Hepatocyte (in vitro differentiated cells): ENCODE measurements around the gene BST1. TPM values are rescaled to one million over a fixed set of nuclear protein-coding genes. Genes with fewer than 3 reads are reported as not detected.

ENCODE experiments used
- DNase-seq: peaks from one replicate; pipeline ENCODE4 v3.0.0-alpha.2; 2016; ENCODE audit warnings: low spot score
- H2AFZ ChIP-seq: fragments of 200-600 bp; sonication (generic); 2 replicates; pipeline ENCODE4 v1.6.0; 2016; ENCODE audit warnings: antibody characterized with exemption, mild to moderate bottlenecking
- H3K27ac ChIP-seq: fragments of 200-600 bp; sonication (generic); 2 replicates; pipeline ENCODE4 v1.5.1; 2016; ENCODE audit warnings: mild to moderate bottlenecking
- H3K27me3 ChIP-seq: fragments of 200-600 bp; sonication (generic); 2 replicates; pipeline ENCODE4 v1.6.1; 2016
- H3K36me3 ChIP-seq: fragments of 200-600 bp; sonication (generic); replicated peaks from 2 replicates; pipeline ENCODE4 v1.5.1; 2016; ENCODE audit warnings: low read depth; ENCODE audit not compliant: insufficient read depth
- H3K4me1 ChIP-seq: fragments of 200-600 bp; sonication (generic); 2 replicates; pipeline ENCODE4 v1.5.1; 2016; ENCODE audit warnings: mild to moderate bottlenecking, moderate library complexity; ENCODE audit not compliant: insufficient read depth
- H3K4me2 ChIP-seq: fragments of 200-600 bp; sonication (generic); 2 replicates; pipeline ENCODE4 v1.6.0; 2016
- H3K4me3 ChIP-seq: fragments of 200-600 bp; sonication (generic); 2 replicates; pipeline ENCODE4 v1.5.1; 2016; ENCODE audit warnings: mild to moderate bottlenecking
- H3K79me2 ChIP-seq: fragments of 200-600 bp; sonication (generic); 2 replicates; pipeline ENCODE4 v1.6.0; 2017; ENCODE audit warnings: mild to moderate bottlenecking
- H3K9me2 ChIP-seq: fragments of 200-600 bp; sonication (generic); replicated peaks from 2 replicates; pipeline ENCODE4 v1.6.0; 2017; ENCODE audit warnings: mild to moderate bottlenecking; ENCODE audit not compliant: insufficient read depth
- H3K9me3 ChIP-seq: fragments of 200-600 bp; sonication (generic); 2 replicates; pipeline ENCODE4 v1.5.1; 2016; ENCODE audit warnings: low read depth, mild to moderate bottlenecking
- H4K20me1 ChIP-seq: fragments of 200-600 bp; sonication (generic); 2 replicates; pipeline ENCODE4 v1.6.0; 2016; ENCODE audit warnings: mild to moderate bottlenecking; ENCODE audit not compliant: insufficient read depth, poor library complexity, severe bottlenecking
- CTCF ChIP-seq: fragments of 200-600 bp; sonication (generic); IDR thresholded peaks from 2 replicates; pipeline ENCODE4 v1.5.1; 2016; ENCODE audit warnings: antibody characterized with exemption, mild to moderate bottlenecking; ENCODE audit not compliant: poor library complexity
- EZH2 ChIP-seq: fragments of 200-600 bp; sonication (generic); IDR thresholded peaks from 2 replicates; pipeline ENCODE4 v1.6.1; 2016; ENCODE audit warnings: antibody characterized with exemption, mild to moderate bottlenecking, borderline replicate concordance
- EZH2phosphoT487 ChIP-seq: fragments of 200-600 bp; sonication (generic); IDR thresholded peaks from one replicate; pipeline ENCODE4 v1.6.1; 2018; ENCODE audit warnings: antibody characterized with exemption, mild to moderate bottlenecking, low read depth, moderate library complexity; ENCODE audit not compliant: unreplicated experiment, severe bottlenecking
- WGBS: methylation state at CpG from one replicate; pipeline ENCODE4 v1.1.6; 2016; ENCODE audit warnings: low lambda C conversion rate; ENCODE audit errors: missing lambda C conversion rate; 5-methylcytosine and 5-hydroxymethylcytosine counted together
- polyA plus RNA-seq: library from polyadenylated mRNA; unstranded; fragments of >200 nt; fragmentation: Nextera tagmentation; extraction: Ambion mirVana; gene quantifications from 2 replicates; pipeline ENCODE4 v1.2.1, GENCODE V29; 2016
- total RNA-seq: library from RNA; depleted of rRNA; stranded (reverse); fragments of >200 nt; gene quantifications from 2 replicates; pipeline ENCODE4 v1.2.3, GENCODE V29; 2014

BST1 gene
- total and polyA plus RNA-seq, 2 experiments from 2014 or later, result 3.5 to 3.7 TPM

GRCh38 chr4:15766821-15767220 lies 64.0 kb downstream of the BST1 start:
- H3K9me3 ChIP-seq, result no peaks in the 10 kb centered on the region
- no peaks in the 10 kb centered on the region for H3K27me3 ChIP-seq
- TF ChIP-seq EZH2phosphoT487 (no peak), EZH2 (no peak), CTCF (no peak)
- H3K4me2 ChIP-seq, result no peak overlapping the region
- no peaks in the 10 kb centered on the region for H3K9me2 ChIP-seq
- H3K4me1 ChIP-seq, result no peaks in the 10 kb centered on the region
- 94% methylated on average over 8 of the region's 8 CpGs for WGBS
- no peak overlapping the region for H3K4me3 ChIP-seq
- no peaks in the 10 kb centered on the region for H4K20me1 ChIP-seq
- H2AFZ ChIP-seq, result no peak overlapping the region
- H3K27ac ChIP-seq, result no peak overlapping the region
- DNase-seq, result no peak
- no peaks in the 10 kb centered on the region for H3K36me3 ChIP-seq
- no peaks in the 10 kb centered on the region for H3K79me2 ChIP-seq

GRCh38 chr4:15769202-15769601 lies 66.3 kb downstream of the BST1 start:
- no peaks in the 10 kb centered on the region for H3K9me3 ChIP-seq
- H3K4me2 ChIP-seq, result no peak overlapping the region
- 94% methylated on average over 2 of the region's 2 CpGs for WGBS
- H3K79me2 ChIP-seq, result no peaks in the 10 kb centered on the region
- no peak for TF ChIP-seq EZH2
- TF ChIP-seq EZH2phosphoT487, result no peak
- no peak for TF ChIP-seq CTCF
- H3K4me1 ChIP-seq, result no peaks in the 10 kb centered on the region
- H3K9me2 ChIP-seq, result no peaks in the 10 kb centered on the region
- no peak overlapping the region for H3K4me3 ChIP-seq
- no peaks in the 10 kb centered on the region for H3K36me3 ChIP-seq
- no peak overlapping the region for H2AFZ ChIP-seq
- no peak overlapping the region for H3K27ac ChIP-seq
- DNase-seq, result no peak
- no peaks in the 10 kb centered on the region for H4K20me1 ChIP-seq
- H3K27me3 ChIP-seq, result no peaks in the 10 kb centered on the region

- no peaks in the 10 kb centered on the region for H3K9me2 ChIP-seq
- no peak for TF ChIP-seq EZH2
- no peak for TF ChIP-seq CTCF
- no peak for TF ChIP-seq EZH2phosphoT487
- no peaks in the 10 kb centered on the region for H3K36me3 ChIP-seq
- peaks cover 11% of the 10 kb centered on the region for H3K27me3 ChIP-seq
- no peak for DNase-seq
- H3K4me1 ChIP-seq, result no peaks in the 10 kb centered on the region
- 83% methylated on average over 3 of the region's 3 CpGs for WGBS
- H3K4me2 ChIP-seq, result no peak overlapping the region
- no peaks in the 10 kb centered on the region for H3K79me2 ChIP-seq
- no peaks in the 10 kb centered on the region for H3K9me3 ChIP-seq
- no peak overlapping the region for H3K4me3 ChIP-seq
- H3K27ac ChIP-seq, result no peak overlapping the region
- no peaks in the 10 kb centered on the region for H4K20me1 ChIP-seq
- no peak overlapping the region for H2AFZ ChIP-seq
Measured at GRCh38 chr4:15771216-15772058, 68.6 kb downstream of the BST1 start.
